GM18868 (cell line): ENCODE data around the gene CHERP.
"Not testable (repeated sequence)": the region's sequence is repeated elsewhere in the genome, so short reads cannot be mapped to it uniquely, and the experiment has no call there.

Source experiments
- ATAC-seq: cut with Tn5 transposase; IDR thresholded peaks from one replicate; pipeline ENCODE4 v1.9.1; 2021; ENCODE audit warnings: mild to moderate bottlenecking, moderate library complexity; ENCODE audit not compliant: unreplicated experiment

The CHERP gene

DNA sequence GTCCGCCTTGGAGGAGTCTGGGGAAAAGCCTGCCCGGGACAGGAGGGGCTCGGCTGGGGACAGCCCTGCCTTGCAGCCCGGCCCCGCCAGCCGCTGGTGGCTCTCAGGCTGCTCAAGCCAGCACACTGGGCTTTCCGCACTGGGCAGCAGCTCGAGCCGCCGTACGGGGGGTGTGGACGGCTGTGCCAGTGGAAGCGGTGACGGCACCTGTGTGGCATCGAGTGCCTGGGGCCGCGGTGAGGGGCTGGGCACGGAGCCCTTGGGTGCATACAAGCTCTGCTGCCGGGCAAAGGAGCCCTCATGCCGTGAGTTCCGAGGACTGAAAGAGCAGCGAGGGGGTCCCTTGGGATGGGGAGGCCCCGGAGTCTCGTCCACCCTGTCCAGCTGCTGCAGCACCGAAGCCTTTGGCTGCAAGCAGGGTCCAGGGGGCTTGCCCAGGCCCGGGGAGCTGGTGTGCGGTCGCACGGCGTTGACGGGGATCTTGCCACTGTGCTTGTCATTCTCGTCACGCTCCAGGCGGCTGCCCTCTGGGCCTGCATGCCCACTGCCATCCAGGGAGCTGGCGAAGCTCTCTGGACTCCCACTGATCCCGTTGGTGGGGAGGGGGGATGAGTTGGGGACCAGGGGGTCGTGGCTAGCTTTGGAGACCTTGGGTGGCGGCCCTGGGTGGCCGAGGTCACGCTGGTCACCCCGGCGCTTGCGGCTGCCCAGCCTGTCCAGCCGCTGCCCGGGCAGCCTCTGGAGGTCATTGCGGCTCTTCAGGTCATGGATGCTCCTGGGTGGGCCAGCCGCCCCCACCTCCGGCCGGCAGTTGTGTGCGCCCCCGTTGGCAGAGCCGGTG lies 34.7 kb upstream of the CHERP start:
- ATAC-seq: no peak

DNA sequence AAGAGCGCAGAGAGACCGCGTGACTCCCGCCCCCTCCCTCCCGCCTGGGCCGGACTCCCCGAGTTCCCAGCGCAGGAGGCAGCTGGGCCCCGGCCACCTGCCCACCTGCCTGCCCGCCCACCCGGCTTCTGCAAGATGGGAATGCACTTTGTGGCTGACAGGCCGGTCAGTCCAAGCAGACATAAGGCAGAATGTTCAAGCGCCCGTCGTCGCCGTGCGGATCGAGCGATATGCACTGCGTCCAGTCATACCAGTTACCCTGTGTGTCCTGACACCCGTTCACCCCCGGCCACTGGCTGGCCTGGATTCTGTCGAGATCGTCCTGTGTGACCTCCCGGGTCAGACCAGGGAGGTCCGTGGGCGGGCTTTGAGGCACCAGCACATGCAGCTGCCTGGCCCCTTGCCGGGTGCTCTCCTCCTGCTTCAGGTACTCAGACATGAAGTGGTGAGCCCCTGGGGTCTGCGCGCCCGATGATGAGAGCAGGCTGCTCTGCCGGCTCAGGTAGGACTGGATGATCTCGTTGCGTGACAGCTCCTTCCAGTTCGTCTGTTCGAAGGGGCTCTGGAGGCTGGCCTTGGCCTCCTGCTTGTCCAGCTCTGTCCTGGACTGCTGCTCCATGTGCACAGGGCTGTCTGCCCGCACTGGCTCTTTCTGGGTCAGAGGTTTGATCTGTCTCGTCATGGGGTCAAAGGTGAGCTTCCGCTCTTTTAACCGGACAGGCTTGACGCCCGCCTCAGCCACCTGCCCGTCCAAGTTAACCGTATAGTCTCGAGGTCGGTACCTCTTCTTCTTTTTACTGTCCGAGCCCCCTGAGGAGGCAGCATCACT lies 33.8 kb upstream of the CHERP start:
- no peak for ATAC-seq

DNA sequence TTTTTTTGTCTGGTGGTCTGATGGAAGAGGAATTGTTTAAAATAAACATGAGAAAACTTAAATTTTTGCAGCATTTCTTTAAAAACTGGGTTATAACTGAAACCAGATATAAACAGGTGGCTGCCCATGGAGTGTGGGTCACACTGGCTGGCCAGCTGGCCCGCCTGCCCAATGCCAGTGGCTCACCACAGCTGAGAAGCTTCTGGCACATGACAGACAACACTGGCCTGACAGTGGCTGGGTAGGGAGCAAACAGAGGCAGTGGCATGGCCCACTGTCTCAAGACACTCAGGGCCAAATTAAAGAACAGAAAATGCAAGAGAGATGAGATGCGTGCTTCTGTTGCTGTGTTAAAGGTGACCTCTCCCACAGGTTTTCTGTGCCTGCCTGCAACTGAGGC lies 33.0 kb upstream of the CHERP start:
- ATAC-seq: no peak

DNA sequence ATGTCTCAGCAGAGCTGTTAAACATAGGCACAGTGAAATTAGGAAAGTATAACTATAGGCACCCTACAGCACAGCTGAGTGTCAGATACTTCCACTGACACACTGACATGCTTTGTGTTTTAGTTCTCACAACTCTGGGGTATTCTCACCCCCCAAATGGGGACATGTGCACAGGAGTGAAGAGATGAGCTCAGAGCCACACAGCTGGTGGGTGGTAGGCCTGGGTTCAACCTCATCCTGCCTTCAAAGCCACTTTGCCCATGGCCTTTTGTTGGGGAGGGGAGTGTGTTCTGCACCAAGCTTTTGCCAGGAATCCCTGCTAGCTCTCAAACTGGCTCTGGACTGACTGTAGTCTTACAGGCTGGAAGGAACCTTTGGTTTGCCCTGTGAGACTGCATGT lies 31.7 kb upstream of the CHERP start:
- ATAC-seq: no peak

DNA sequence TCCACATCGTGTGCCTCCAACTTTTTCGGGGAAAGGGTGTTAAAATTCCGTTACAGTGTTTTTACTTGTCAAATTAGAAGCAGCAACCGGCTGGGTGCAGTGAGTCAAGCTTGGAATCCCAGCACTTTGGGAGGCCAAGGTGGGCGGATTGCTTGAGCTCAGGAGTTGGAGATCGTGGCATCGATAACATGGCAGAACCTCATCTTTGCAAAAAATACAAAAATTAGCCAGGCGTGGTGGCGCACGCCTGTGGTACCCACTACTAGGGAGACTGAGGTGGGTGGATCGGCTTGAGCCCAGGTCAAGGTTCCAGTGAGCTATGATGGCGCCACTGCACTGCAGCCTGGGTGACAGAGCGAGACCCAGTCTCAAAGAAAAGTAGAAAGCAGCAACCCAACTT lies 31.1 kb upstream of the CHERP start:
- no peak for ATAC-seq

DNA sequence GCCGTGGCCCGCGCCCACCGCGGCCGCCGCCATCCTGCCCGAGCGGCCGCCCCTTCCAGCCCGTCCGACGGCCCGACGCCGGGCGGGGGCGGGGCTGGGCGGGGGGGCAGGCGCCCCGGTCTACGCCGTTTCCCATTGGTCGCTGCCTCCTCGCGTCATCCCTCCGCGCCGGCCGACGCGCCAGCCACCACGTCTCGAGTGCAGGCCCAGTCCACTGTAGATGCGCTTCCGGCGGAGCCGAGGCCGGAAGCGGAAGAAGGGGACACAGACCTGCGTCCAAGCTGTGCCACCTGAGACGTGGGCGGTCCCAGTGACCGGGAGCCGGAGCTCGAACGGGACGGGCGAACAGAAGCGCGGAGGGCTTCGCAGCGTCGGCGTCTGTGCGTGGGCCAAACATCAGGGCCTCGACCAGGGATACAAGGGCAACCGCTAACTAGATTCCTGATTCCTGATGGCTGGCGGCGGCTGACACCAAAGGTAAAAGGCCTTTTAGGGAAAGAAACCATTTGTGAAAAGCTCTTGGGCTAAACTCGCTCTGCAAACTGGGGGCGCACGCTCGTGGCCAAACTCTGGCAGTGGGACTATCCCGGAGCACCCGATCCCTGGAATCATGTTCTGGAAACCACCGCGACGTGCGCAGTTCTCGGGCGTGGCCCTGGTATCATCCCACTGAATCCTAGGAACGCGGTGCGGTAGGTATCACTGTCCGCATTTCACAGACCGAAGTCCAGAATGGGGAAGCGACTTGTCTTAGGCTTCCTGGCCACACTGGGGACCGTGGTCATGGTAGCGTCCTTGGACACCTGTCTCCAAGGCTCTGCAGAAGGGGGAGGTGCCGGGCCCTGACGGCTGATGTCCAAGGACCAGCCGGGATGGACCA lies 30.3 kb upstream of the CHERP start, which contains the start of gene SLC35E1:
TSS of gene SLC35E1 (minus strand) at position 84 of the 880 bp plus-strand sequence. CDS start at position 33, 51 bp downstream.
- ATAC-seq: peak; percentile 88

DNA sequence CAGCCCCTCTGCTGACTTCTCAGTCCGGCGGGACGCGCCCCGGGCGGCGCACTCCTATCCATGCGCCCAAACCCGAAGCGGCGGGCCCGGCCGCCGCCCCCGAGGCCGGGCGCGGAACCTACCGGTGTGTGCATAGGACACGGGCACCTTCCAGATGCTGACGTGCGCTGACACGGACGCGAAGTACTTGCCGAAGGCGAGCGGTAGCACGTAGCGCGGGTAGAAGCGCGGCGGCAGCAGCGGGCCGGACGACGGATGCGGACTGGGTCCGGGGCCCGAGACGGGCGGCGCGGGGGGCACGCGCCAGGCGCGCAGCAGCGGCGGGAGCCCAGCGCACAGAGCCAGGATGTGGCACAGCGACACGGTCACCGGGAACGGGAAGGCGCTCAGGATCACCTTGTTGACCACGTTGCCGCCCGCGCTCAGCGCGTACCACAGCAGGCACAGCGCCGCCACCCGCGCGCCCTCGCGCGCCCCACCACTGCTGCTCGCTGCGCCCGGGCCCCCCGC lies 29.6 kb upstream of the CHERP start:
- peak; percentile 17 for ATAC-seq

DNA sequence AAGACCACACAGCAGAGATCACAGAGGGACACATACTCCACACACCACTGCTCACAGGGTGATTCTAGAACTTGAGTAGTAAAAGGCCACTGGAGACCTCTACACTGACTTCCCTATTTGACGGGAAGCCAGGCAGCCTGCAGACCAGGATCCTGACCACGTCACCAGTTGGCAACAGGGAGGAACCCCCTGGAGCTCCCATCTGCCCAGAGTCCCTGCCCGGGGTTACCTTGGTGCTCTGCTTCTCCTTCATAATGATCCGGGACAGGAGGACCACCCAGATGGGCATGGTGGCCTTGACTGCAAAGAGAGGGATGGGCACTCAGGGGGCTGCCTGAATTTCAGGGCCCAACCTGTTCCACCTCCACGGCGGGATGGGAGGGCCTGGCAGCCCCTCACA lies 29.0 kb upstream of the CHERP start:
- no peak for ATAC-seq

DNA sequence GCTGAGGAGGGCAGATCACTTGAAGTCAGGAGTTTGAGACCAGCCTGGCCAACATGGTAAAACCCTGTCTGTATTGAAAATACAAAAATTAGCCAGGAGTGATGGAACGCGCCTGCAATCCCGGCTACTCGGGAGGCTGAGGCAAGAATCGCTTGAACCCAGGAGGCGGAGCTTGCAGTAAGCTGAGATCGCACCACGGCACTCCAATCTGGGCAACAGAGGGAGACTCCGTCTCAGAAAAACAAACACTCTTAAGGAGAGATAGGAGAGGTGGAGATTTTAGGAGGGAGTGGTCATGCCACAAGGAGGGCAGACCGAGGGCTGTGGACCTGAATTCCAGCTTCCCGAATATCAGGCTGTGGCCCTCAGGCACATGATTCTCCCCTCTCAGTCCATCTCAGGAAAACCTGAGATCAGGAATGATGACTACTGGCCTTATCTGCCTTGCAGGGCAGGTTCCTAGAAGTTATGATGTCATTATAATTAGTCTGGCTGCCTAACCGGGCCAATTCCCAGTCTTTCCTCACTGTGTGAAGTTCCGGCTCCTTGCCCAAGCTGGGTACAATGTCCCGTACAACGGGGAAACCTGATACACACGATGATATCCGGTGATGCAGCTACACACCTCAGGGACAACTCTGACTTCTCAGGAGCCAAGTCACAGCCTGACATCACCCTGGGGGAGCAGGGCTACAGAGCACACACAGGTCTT lies 27.5 kb upstream of the CHERP start:
- no peak for ATAC-seq

DNA sequence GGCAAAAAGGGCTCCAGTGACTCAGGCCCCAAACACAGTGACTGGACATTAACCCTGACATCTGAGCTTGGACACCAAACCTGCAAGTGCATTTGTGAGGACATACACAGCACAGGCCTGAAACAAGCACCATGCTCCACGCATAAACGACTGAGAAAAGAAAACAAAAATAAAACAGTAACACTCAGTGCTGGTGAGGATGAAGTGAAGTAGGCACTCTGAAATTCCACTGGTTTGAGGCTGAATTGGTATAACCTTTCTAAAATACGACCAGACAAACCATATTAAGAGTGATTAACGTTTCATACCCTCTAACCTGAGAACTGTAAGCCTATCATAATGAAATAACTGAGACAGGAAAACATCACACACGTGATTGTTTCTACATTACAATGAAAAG lies 24.5 kb upstream of the CHERP start:
- ATAC-seq: no peak

DNA sequence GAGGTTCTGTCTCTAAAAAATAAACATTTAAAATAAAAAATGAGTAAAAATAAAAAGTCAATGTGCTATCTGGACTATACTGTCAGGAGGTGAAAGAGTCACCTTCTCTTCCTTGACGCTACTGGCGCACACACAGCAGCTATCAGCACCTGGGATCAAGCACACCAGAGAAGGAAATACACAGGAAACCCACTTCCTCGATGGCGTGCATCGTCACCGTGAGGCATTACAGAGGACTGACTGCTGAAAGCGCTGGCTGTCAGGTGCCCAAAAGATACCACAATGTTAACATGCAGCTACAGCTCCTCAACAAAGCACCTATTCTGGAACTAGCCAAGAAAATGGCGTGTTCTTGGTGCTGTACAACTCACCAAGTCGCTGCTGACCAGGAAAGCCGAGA lies 23.9 kb upstream of the CHERP start:
- no peak for ATAC-seq

DNA sequence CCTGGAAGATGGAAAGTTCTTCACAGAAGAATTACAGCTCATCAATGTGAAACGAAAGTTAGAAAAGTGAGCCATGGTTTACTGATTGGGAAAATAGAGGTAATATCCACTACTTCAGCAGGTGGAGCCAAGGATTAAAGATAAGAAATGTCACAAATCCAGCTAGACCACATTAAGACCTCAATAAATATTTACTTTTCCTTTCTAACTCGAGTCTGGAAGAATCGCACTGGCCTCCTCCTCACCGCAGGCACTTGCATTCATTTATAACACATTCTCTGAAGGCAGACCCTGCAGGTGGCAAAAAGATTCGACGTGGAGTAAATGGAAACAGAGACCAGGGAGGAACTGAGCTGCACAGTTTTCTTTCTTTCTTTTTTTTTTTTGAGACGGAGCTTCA lies 22.6 kb upstream of the CHERP start:
- ATAC-seq: no peak

DNA sequence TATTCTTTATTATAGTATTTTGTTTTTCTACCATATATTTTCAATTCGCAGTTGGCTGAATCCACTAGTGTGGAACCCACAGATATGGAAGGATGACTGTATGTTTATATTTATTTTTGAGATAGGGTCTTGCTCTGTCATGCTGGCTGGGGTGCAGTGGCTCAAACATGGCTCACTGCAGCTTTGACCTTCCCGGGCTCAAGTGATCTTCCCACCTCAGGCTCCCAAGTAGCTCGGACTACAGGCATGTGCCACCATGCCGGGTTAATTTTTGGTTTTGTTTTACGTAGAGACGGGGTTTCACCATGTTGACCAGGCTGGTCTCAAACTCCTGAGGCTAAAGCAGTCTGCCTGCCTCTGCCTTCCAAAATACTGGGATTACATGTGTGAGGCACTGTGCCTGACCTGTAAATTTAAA lies 20.4 kb upstream of the CHERP start:
- ATAC-seq: no peak

DNA sequence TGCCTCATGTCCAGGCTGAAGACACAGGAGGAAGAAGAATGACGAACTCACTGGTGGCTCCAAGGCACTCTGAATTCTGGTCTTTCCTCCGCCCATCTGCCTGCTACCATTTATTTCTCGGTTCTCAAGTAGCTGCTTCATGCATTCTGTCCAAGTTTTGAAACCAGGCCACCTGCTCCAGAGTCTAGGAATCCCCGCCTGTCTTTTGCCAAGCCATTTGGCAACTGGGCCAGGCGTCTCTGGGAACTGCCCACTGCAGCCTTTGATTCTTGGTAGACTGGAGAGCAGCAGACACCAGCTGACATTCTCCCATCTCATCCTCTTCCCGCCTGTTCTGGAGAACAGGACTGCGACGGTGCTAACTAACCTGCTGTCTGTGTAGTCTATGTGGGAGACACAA lies 19.1 kb upstream of the CHERP start:
- no peak for ATAC-seq

DNA sequence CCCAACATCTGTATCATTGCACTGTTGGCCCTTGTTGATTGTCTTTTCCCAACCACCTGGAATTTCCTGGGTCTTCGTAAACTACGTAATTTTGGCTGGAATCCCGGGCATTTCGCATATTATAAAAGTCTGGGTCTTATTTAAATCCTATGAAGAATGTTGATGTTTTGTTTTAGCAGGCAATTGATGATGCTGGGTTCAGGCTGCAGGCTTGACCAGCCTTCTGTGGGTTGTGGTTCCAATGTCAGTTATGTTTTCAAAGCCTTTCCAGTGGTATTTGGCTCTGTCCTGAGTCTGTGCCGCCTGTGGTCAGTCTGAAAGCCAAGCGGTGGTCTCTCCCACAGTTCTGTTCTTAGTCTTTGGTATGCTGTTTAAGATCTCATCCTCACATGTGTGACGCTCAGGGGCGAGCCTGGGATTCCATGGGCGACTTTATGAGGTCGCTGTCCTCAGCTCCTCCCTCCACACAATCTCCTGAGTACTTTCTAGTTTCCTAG lies 17.6 kb upstream of the CHERP start:
- ATAC-seq: no peak

DNA sequence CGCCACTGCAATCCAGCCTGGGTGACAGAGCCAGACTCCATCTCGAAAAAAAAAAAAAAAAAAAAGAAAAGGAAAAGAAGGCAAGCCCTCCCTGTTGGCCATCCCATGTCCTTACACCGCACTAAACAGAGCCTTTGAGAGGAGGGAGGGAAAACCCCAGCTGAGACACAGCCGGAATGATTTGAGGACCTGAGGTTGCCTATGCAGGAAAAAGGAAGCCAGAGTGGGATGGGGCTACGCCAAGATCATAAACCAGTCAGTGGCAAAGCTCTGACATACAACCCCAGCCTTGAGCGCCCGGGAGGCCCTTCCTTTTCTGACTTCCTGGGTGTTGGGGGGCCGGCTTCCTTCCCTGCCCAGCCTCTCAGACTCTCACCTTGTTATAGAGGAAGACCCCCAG lies 12.5 kb upstream of the CHERP start:
- no peak for ATAC-seq

DNA sequence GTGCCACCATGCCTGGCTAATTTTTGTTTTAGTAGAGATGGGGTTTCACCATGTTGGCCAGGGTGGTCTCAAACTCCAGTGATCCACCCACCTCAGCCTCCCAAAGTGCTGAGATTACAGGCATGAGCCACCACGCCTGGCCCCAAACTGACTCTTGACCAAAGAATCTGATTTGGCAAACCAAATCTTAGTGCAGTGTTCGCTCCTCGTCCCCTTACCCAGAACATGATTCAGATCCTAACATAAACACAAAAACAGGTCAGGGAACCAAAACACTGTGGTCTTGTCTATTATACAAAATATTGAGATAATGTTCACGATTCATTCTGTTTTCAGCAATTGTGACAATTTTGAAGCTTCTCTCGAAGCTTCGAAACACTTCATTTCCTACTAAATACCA lies 9.7 kb upstream of the CHERP start:
- ATAC-seq: not testable (repeated sequence)

DNA sequence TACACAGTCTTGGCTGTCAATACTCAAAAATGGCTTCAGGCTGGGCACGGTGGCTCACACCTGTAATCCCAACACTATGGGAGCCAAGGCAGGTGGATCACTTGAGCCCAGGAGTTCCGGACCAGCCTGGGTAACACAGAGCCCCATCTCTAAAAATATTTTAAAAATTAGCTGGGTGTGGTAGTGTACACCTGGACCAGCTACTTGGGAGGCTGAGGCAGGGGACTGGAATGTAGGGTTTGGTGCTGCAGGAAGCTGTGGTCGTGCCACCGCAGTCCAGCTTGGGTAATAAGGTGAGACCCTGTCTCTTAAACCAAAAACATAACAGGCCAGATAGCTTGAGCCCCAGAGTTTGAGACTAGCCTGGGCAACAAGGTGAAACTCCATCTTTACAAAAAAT lies 6.7 kb upstream of the CHERP start:
- ATAC-seq: no peak

DNA sequence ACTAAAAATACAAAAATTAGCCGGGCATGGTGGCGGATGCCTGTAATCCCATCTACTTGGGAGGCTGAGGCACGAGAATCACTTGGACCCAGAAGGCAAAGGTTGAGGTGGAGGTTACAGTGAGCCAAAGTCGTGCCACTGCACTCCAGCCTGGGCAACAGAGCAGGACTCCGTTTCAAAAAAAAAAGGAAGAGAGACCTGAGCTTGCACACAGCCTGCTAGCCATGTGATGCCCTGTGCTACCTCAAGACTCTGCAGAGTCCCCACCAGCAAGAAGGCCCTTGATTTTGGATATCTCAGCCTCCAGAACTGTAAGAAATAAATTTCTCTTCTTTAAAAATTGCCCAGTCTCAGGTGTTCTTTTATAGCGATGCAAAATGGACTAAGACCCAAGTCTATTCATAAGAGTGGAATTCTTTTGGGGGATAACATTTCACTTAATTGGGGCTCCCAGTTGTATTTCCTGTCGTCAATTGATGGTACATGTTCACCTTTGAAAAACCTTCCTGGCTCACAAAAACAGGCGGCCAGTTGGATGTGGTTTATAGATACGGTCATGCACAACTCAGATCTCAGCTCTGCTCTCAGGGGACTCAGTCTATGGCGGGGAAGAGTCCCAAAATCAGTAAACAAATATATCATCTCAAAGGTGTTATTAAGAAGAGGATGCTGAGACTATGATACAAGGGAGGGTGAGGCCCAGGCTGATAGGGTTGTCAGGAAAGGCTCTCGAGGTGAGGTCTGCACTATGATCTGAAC lies 2.4 kb upstream of the CHERP start:
- no peak for ATAC-seq
